MV-4-11 (cell line): ENCODE measurements around the gene SLC39A3.

Source experiments
- DNase-seq: peaks from one replicate; lab custom pipeline; 2025; lab: John Stamatoyannopoulos, UW

SLC39A3 gene

DNA sequence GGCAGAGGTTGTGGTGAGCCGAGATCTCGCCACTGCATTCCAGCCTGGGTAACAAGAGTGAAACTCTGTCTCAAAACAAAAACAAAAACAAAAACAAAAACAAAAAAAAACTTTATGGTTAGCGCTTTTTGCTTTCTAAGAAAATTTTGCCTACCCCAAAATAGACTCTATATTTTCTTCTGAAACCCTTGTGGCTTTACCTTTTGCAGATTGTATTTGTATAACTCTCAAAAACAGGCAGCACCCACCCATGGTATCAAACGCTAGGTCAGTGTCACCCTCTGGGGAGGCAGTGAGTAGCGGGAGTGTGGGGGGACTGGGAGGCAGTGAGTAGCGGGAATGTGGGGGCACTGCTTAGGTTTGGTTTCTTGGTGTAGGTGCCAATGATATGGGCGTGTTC, 7.5 kb upstream of the SLC39A3 start:
- no peak for DNase-seq

DNA sequence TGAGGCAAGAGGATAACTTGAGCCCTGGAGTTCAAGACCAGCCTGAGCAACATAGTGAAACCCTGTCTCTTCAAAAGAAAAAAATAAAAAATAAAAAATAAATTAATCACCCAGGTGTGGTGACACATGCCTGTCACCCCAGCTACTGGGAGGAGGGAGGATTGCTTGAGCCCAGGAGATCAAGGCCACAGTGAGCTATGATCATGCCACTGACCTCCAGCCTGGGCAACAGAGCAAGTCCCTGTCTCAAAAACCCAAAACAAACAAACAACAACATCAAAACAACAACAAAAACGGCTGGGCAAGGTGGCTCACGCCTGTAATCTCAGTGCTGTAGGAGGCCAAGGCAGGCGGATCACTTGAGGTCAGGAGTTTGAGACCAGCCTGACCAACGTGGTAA, 4.3 kb upstream of the SLC39A3 start:
- DNase-seq: no peak

DNA sequence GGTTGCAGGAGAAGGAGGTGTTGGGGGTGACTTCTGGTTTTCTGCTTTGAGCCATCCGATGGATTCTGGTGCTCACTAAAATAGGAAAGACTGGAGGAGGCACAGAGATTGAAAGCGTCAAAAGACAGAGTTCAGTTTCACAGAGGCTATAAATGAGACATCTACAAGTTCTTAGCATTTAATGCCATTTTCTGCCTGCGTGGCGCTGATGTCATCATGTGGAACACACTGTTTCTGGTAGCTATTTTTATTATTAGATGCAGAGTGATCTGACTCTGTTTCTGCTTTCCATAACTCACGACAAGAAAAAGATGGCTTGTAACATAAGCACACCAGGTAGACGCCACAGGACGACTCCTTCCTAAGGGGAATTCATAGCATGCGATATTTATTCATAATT, 3.3 kb upstream of the SLC39A3 start:
- no peak for DNase-seq

DNA sequence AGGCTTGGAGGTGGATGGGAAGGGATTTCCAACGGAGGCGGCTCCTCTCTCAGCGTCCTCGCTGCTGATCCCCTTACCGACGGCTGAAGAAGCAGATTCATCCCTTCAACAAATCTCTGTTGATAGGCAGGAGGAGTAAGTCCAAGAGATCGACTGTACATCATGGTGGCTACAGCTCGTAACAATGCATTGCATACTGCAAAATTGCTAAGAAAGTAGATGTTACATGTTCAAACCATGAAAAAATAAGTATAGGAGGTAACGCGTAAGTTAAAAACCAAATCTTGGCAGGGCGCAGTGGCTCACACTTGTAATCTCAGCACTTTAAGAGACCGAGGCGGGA, 468 bp upstream of the SLC39A3 start:
- DNase-seq: no peak

DNA sequence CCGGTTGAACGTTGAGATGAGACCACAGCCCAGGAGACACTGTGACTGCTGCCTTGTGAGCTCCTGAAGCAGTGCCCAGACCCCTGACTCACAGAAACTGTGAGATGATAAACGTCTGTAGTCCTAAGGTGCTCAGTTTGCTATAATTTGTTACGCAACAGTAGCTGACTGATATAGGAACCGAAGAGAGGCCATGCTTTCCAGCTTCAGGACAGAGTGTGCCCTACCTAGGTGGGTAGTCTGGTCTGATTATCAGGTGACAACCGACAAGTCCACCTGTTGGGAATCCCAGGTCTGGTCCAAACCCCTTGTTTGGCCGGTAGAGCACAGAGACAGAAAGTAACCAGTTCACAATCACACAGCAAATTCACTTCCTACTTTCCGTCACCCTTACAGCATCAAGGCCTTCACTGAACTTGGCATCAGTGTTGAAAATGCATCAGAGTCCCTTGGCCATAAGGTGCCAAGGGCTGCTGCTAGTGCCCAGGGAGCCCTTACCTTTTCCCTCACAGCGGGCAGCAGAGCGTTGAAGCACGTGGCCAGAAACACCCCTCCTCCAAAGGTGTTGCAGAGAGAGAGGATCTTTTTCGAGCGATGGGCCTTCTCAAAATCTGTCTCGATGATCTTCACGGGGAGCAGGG, 3.1 kb downstream of the SLC39A3 start:
- DNase-seq: no peak

DNA sequence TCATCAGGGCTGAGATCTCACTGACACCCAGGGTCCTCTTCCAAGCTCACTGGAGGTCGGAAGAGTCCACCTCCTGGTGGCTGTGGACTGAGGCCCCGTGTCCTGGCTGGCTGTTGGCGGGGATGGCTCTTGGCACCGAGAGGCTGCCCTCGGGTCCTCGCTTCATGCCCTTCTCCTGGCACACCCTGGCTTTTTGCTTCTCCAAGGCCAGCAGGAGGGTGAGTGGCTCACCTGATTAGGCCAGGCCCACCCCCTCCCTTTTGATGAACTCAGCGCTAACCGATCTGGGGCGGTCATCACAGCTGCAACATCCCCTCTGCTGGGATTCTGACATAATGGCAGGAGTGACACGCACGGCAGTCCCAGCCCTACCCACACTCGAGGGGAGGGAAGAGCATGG, 4.4 kb downstream of the SLC39A3 start:
- DNase-seq: no peak

DNA sequence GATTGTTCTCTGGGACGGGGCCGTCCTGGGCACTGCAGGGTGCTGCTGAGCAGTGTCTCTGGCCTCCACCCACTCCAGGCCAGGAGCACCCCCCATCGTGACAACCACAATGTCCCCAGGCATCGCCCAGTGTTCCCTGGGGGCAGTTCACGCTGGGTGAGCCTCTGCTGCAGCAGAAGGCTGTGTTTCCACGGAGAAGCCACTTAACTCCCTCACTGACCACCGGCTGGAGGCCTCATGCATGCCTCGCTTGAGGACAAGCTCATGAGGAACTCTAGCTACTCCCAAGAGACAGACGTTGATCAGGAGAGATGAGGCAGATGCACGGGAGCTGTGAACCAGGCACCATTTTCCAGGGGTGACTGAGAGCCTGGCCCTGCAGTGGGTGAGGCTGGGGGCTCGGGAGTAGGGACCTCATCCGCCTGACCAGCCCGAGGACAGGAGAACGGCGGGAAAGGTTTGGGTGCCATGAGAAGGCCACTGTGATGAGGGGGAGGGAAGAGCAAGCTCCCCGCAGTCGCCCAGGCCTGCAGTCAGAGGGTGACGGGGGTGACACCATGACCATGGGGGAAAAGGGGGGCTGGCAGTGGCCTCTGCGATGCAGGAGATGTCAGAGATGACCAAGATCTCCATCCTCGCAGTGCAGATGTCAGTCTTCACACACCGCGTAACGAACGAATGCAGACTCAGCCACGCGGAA, 5.1 kb downstream of the SLC39A3 start:
- no peak for DNase-seq

DNA sequence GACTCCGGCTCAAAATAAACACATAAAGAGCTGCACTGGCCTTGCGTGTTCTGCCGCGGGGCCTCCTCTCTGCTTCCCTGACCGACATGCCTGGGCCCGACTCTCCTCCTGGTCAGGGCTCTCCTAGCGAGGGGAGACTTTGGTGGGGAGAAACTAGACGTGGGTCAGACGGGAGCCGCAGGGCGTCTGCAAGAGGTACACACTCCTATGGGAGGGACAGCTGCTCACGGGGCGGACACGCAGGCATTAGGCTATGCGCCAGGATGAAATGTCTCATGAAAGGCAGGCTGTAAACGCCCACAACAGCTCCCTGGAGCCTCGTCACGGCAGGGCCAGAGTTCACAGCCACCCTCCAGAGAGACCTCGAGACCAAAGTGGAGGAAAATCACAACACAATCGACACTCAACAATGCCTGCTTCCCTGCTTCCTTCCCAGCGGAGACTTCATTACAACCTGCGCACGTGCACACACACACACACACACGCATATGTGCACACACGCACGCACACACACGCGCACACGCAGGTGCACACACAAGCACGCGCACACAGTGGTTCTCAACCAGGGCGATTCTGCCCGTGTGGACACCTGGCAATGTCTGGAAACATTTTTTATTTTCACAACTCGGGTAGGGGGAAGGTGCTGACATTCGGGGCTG, 5.8 kb downstream of the SLC39A3 start:
- DNase-seq: no peak

DNA sequence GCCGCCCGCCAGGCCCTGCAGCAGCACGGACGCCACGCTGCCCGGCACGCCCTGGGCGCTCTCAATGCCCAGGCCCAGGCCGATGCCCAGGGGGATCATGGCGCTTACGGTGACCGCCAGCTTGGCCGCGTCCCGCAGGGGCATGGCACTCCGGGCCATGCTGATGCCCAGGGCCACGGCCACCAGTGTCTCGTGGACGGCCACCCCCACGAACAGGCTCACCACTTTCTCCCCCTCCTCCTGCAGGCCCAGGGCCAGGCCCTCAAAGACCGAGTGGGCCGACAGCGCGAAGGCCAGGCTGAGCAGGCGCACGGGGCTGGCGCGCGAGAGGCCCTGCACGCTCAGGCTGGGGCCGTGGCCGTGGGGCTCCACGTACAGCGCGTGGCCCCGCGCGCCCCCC, 6.9 kb downstream of the SLC39A3 start:
- DNase-seq: no peak

DNA sequence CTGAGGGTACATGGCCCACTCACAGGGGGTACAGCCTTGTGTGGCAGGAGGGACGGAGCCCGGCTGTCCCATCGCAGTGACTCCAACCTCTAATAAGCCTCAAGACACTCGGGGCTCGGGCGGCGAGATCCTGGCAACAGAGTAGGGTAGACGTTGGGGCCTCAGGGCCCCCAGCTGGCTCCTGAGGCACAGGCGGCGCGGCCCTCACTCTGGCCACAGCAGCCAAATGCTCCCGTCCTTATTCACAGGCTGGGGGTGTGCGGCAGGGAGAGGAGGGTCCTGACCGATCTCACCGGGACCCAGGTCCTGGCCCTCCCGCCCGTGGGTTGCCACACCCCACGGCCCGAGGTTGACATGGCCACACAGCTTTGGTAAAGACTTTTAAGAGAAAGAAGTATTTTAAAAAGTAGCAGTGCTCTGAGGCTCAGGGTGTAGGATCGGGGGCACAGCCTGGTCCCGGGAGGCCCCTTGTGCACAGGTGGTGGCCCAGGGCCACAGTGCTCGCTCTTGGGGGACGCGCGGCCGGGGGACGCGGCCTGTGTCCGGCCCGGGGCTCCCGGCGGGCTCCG, 7.6 kb downstream of the SLC39A3 start:
- no peak for DNase-seq

DNA sequence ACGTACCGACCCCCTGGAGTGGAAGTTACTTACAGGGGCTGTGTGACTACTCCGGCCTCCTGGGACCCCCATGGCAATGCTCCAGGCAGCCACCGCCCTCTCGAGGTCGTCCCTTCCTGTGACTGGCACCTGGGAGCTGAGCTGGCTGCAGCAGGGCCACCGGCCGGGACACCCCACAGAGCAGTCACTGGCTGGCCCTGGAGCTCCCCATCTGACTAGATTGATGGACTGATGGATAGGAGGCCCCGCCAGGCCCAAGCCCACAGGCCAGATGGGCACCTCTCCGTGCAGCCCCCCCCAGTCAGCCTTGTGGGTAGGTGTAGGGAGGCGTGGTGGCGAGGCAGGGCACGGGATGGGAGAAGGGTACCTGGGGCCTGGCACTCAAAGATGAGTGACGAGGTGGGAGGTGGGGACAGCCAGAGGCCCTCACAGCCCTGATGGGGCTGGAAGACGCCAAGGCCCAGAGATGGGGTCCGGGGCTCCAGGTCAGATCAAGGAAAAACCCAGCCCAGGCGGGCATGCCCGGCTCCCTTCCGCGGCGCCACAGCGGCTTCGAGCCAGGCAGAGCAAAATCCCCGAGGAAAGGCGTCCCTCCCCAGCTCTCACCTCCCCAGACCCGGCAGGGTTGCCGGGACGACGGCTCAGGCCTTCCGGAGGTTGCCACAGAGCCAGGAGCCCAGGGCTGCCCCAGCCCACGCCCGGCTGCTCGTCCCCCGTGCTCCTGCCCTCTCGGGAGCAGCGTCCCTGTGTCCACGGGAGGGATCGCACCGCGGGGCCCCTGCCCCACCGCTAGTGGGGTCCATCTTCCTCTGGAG, 8.4 kb downstream of the SLC39A3 start:
- DNase-seq: no peak

DNA sequence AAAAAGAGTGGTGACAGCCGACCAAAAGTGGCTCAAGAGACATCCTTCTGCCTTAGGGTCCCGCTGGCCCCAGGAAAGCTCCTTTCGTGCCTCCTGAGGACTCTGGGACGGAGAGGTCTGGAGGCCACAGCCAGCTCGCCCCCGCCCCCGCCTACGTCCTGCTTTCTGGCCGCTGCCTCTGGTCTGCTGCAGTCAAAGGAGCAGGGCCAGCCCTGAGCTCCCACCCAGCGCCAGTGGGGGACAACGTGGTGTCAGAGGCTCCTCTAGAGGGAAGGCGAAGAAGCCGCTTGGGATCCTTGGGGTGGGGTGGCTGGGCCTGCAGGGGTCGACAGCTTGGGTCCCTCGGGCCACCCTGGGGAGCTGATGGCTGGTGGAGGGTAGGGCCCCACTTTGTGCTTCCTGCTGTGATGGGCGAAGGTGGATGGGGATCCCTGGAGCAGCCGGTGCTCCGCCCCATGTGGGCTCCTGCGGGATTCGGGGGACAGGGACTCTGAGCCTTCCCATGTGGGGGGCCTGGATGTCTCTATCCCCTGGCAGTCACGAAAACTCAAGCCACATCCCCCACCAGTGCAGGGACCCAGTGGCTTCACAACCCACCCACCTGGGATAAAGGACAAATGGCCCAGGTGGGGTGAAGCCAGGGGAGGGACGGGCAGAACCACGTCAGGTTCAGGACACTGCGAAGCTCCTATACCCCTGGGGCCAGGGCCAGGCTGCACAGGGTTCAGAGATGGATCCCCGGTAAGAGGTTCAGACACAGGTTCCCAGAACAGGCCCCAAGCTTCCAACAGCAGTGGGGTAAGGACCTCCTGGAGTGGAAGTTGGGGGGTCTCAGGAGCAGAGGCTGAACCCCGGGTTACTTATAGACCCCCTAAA, 9.6 kb downstream of the SLC39A3 start:
- DNase-seq: no peak

DNA sequence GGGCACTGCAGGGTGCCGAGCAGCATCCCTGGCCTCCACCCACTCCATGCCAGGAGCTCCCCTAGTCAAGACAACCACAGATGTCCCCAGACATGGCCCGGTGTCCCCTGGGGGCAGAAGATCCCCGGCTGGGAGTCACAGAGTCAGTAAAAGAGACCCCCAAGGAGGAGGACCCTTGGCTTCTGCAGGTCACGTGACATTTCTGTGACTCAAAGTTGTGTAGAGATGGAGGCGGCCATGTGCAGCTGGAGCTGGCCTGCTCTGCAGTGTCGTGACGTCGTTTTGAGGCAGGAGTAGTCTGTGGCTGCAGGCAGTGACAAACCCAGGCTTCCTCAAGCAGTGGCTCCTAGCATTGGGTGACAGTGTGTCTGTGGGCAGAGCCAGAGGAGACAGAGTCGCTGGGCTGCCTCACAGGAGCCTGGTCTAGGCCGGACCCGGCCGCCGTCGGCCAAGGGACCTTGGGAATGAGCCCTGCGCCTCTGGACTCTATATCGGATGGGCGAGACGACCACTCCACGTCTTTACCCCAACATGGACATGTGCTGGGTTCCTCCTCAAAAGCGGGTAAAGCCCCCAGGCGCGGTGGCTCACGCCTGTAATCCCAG, 10.9 kb downstream of the SLC39A3 start:
- peak; percentile 41 for DNase-seq

DNA sequence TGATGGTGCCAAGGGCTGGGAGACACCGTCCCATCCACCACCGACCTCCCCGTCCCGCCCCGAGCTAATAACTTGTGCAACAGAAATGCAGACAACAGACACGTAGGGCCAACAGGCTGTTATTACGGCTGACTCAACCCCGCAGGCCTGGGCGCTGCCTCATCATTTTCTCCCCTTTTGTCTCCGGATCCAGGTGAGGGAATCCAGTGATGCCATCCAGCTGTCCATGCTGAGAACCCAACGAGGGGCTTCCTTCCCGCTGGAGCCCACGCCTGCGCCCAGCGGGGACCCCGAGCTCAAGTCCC, 12.2 kb downstream of the SLC39A3 start:
- DNase-seq: no peak

DNA sequence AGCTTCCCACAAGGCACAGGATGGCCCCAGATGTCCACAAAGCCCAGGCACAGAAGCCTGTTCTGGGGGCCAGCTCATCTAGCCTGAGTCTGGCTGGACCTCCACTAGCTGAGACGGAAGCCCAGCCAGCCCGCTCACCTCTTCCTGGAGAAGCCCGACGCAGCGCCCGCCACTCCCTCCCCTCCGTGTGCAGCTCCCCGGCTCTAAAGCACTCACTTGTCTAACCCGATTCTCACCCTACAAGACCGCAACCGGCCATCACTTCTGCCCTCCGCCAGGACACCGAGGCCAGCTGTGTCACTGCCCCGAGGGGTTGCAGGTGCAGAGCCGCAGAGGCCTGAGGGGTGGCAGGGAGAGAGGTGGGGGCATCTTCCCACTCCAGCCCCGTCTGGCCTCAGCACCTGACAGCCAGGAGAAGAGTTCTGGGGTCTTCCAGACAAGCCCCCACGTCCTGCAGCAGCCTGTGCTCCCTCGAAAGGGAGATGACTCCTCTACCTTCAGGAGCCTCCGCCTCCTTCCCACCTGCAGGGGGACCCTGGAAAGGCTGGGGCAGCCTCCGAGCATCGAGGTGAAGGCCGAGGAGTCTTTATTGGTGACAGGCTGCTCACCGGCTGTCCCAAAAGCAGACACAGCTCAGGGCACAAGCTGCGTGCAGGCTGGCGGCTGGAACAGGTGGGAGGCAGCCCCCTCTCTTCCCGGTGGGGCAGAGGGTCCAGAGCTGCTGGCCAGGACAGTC, 12.7 kb downstream of the SLC39A3 start:
- DNase-seq: peak; percentile 39

DNA sequence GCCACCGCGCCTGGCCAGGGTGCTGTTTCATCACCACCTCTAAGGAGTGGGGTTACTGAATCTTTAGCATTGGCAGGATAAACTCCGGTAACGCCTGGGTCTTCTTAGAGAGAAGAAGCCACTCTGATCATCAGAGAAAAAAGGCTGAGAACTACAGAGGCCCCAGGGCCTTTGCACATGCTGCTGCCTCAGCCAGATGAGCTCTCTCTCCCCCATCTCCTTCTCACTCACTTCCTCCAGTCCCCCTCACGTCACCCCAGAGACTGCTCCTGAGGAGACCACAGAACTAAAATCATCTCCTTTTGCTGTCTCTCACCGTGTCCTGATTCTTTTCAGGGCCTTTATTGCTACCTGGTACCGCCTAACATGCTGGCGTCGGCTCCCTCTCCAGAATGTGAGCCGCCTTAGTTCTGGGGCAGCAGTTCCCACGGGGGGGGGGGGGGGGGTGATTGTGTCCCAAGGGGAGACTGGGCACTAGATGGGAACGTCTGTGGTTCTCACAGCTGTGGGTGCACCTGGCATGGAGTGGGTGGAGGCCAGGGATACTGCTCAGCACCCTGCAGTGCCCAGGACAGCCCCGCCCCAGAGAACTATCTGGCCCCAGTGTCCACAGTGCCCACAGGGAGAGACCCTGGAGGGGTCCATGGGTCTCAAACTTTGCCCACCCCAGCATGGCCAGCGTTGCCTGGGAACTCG, 13.5 kb downstream of the SLC39A3 start:
- no peak for DNase-seq

DNA sequence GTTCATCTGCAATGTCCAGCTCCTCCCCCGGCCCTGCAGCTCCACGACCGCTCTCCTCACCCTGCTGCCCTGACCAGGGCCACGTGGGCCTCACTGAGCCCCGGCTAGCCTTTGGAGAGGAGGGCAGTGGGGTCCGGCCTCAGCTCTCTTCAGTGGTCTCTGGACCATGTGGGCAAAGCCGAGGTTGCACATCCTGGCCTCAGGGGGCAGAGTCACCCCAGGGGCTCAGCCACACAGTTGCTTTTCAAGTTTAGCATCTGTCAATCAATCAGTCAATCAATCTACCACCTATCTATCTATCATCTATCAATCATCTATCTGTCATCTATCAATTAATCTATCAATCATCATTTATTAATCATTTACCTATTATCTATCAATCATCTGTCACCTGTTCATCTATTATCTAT, 15.7 kb downstream of the SLC39A3 start:
- no peak for DNase-seq

DNA sequence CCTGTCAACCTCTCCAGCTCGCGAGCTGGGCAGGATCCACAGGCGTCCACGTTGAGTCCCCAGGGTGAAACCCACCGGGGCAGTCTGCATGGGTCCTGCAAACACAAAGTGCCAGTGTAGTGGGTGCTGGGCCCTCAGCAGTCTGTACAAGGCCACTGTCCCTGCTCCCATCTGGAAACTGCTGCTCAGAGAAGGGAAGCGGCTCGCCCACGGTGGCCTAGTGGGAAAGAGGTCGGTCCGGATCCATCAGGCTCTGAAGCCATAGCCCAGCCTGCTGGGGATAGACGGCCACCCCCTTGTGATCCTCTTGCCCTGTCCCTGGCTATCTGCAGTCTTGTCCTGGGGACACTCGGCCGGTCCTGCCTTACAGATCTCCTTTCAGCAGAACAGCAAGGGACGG, 16.1 kb downstream of the SLC39A3 start:
- no peak for DNase-seq

DNA sequence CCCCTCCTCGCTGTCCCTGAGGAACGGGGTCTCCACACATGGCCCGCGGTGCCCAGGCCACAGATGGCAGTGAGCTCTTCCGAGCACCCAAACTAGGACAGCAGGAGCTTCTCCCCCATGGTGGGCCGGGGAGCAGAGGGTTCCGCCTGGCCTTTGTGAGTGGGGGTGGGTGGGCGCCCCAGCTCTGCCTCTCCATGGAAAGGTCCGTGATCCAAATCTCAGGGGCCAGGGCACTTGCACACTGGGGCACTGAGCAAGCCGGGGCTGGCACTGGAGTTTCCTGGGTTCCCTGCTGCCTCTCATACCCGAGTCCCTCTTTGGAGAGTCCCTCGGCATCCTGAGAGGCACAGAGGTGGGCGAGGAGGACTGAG, 16.5 kb downstream of the SLC39A3 start:
- DNase-seq: no peak
